Activated CD4-positive, alpha-beta T cell treated with anti-CD3 and anti-CD28 coated beads for 4 hours (primary cell): ENCODE data around the gene IFI44.

Source experiments
- DNase-seq, 2 donors: peaks; one replicate each; pipeline ENCODE4 v3.0.0-alpha.2; 2020

The IFI44 gene

DNA sequence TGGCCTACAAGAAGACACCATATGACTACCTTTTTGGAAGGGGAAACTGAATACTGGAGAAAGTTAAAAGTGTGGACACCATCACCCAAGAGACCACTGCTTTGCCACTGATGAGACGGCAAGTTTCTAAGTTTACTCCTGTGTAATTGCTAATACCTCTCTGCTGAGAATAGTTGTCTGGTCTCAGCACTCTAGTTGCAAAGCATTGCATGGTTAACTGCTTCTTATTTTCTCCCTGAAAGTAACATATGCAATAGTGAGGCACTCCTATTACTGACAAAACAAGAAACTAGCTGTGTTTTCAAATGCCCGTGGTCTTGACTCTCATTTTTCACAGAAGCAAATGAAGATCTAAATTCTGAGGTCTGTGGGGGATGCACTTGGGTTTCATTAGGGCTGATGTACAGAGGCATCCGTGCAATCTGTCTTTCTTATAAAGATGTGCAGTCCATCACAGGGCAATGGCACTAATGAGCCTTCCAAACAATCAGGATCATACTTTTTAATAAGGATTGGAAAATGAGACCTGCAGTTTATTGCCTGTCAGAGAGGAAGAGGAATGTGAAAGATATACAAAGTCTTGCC is 62.9 kb downstream of the IFI44 start:
- no peak for DNase-seq

GRCh38 chr1:78713297-78713696 is 63.7 kb downstream of the IFI44 start:
- no peak for DNase-seq
